Measurements from ENCODE around the gene CHD2.

GRCh38 chr15:92870010-92870591, 30.0 kb upstream of the CHD2 start:
- TF ChIP-seq POLR2A (IDR thresholded peaks at IDR 0.05) = no peak
- no peak for TF ChIP-seq CTCF (IDR thresholded peaks at IDR 0.05 in 4 of 5, conservative IDR thresholded peaks at IDR 0.05 in 1 of 5)
